HG02943 (cell line): Measurements from ENCODE around the gene OLFM1.

Experiments
- ATAC-seq: cut with Tn5 transposase; IDR thresholded peaks from one replicate; pipeline ENCODE4 v1.9.1; 2021; ENCODE audit warnings: mild to moderate bottlenecking, low read depth, moderate library complexity; ENCODE audit not compliant: unreplicated experiment

Gene OLFM1

GRCh38 chr9:135127718-135128670 lies 40.5 kb downstream of the OLFM1 start:
- ATAC-seq, result no peak

- no peak for ATAC-seq
These were observed 41.7 kb downstream of the OLFM1 start for GRCh38 chr9:135129137-135129695.

- ATAC-seq, result no peak
These were observed 42.9 kb downstream of the OLFM1 start for GRCh38 chr9:135130207-135130976.

- no peak for ATAC-seq
These were observed 44.0 kb downstream of the OLFM1 start for GRCh38 chr9:135131488-135131887.

- ATAC-seq, result no peak
These were observed 44.5 kb downstream of the OLFM1 start for GRCh38 chr9:135132008-135132407.

GRCh38 chr9:135134268-135135022 lies 47.0 kb downstream of the OLFM1 start:
- no peak for ATAC-seq

- ATAC-seq, result no peak
These were observed 47.9 kb downstream of the OLFM1 start for GRCh38 chr9:135135171-135135928.

- no peak for ATAC-seq
These were observed 48.5 kb downstream of the OLFM1 start for GRCh38 chr9:135135929-135136315.

GRCh38 chr9:135136481-135136880 lies 49.0 kb downstream of the OLFM1 start:
- no peak for ATAC-seq

- no peak for ATAC-seq
These were observed 49.7 kb downstream of the OLFM1 start for GRCh38 chr9:135136991-135137832.

GRCh38 chr9:135138078-135138855 lies 50.8 kb downstream of the OLFM1 start:
- ATAC-seq, result no peak

- ATAC-seq, result no peak
These were observed 52.0 kb downstream of the OLFM1 start for GRCh38 chr9:135139366-135139959.

GRCh38 chr9:135141183-135141774 lies 53.8 kb downstream of the OLFM1 start:
- ATAC-seq, result no peak

- ATAC-seq, result no peak
These were observed 57.2 kb downstream of the OLFM1 start for GRCh38 chr9:135144581-135145170.

- ATAC-seq, result no peak
These were observed 57.8 kb downstream of the OLFM1 start for GRCh38 chr9:135145312-135145711.

- no peak for ATAC-seq
These were observed 58.8 kb downstream of the OLFM1 start for GRCh38 chr9:135146241-135146640.
